Erythroblast (primary cell): ENCODE data around the gene BCKDHB.

Source experiments
- GATA1 ChIP-seq: IDR thresholded peaks from 2 replicates; pipeline ENCODE4 v1.6.1; 2011; ENCODE audit warnings: low read depth, mild to moderate bottlenecking, control low read depth, low read length, moderate library complexity
- POLR2A ChIP-seq: IDR thresholded peaks from 2 replicates; pipeline ENCODE4 v1.6.1; 2011; ENCODE audit warnings: mild to moderate bottlenecking, low read length

DNA sequence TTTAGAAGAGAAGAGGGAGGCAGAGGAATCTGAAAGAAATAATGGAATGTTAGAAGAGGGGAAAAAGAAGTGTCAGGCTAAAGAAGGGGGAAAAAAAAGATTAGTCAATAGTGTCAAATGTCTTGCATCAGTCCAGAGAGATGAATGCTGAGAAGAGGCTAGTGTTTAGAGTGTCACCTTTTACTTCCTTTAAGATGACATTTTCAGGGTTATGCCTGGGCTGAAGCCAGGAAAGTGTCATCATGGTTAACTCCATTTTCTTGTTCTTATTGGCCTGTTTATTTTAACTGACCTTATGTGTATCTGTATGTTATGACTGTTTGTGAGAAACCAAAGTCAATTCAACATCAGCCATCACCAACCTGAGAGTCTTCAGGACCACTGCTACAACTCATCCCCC lies 15.0 kb upstream of the BCKDHB start:
- TF ChIP-seq POLR2A (no peak), GATA1 (no peak)
